KMS-11 (cell line): Measurements from ENCODE around the gene PPP1R1C.

Experiments used
- H2AFZ ChIP-seq: fragments of 200-600 bp; sonication (generic); 2 replicates; pipeline ENCODE4 v1.6.1; 2016; ENCODE audit warnings: antibody characterized with exemption, mixed run types, low read depth
- H3K27ac ChIP-seq: fragments of 200-600 bp; sonication (generic); 2 replicates; pipeline ENCODE4 v1.6.1; 2016; ENCODE audit warnings: mild to moderate bottlenecking, mixed run types
- H3K27me3 ChIP-seq: fragments of 200-600 bp; sonication (generic); 2 replicates; pipeline ENCODE4 v1.6.1; 2017; ENCODE audit warnings: mild to moderate bottlenecking, low read depth, mixed run types, moderate library complexity; ENCODE audit not compliant: insufficient read depth
- H3K36me3 ChIP-seq: fragments of 200-600 bp; sonication (generic); 2 replicates; pipeline ENCODE4 v1.6.1; 2017; ENCODE audit warnings: mild to moderate bottlenecking, mixed run types; ENCODE audit not compliant: insufficient read depth
- H3K4me1 ChIP-seq: fragments of 200-600 bp; sonication (generic); 2 replicates; pipeline ENCODE4 v1.6.1; 2016; ENCODE audit warnings: mild to moderate bottlenecking, low read depth, mixed run types; ENCODE audit not compliant: poor library complexity, severe bottlenecking
- H3K4me2 ChIP-seq: fragments of 200-600 bp; sonication (generic); 2 replicates; pipeline ENCODE4 v1.7.0; 2016; ENCODE audit warnings: mild to moderate bottlenecking, mixed run types
- H3K4me3 ChIP-seq: fragments of 200-600 bp; sonication (generic); IDR thresholded peaks from 2 replicates; pipeline ENCODE4 v1.6.1; 2017; ENCODE audit warnings: low read depth, low read length, mixed read lengths; ENCODE audit not compliant: insufficient read depth
- H3K79me2 ChIP-seq: fragments of 200-600 bp; sonication (generic); 2 replicates; pipeline ENCODE4 v1.6.1; 2016; ENCODE audit warnings: low read depth, mixed run types; ENCODE audit not compliant: insufficient read depth
- H3K9ac ChIP-seq: fragments of 200-600 bp; sonication (generic); 2 replicates; pipeline ENCODE4 v1.6.1; 2016; ENCODE audit warnings: mild to moderate bottlenecking, mixed run types
- H4K20me1 ChIP-seq: fragments of 200-600 bp; sonication (generic); 2 replicates; pipeline ENCODE4 v1.6.1; 2016; ENCODE audit warnings: mild to moderate bottlenecking, mixed run types; ENCODE audit not compliant: insufficient read depth
- CTCF ChIP-seq: fragments of 200-600 bp; sonication (generic); conservative IDR thresholded peaks from 2 replicates; pipeline ENCODE4 v1.6.1; 2017; ENCODE audit warnings: low read depth, mild to moderate bottlenecking, antibody characterized with exemption, low read length, moderate library complexity, mixed read lengths

PPP1R1C gene

GRCh38 chr2:182098648-182099047 lies 113.0 kb downstream of the PPP1R1C start:
- Histone ChIP-seq H3K27ac (no peak overlapping the region), H3K4me2 (no peak overlapping the region), H3K27me3 (no peaks in the 10 kb centered on the region), H3K9ac (no peak overlapping the region), H3K4me3 (no peak overlapping the region), H3K36me3 (no peaks in the 10 kb centered on the region), H2AFZ (no peak overlapping the region), H4K20me1 (no peaks in the 10 kb centered on the region), H3K4me1 (no peaks in the 10 kb centered on the region), H3K79me2 (no peaks in the 10 kb centered on the region)
- no peak for TF ChIP-seq CTCF

GRCh38 chr2:182101263-182101662 lies 115.6 kb downstream of the PPP1R1C start:
- no peak overlapping the region for H2AFZ ChIP-seq
- no peak overlapping the region for H3K27ac ChIP-seq
- no peak overlapping the region for H3K9ac ChIP-seq
- no peaks in the 10 kb centered on the region for H3K36me3 ChIP-seq
- H3K4me2 ChIP-seq = no peak overlapping the region
- H3K79me2 ChIP-seq = no peaks in the 10 kb centered on the region
- H3K4me3 ChIP-seq = no peak overlapping the region
- H3K4me1 ChIP-seq = no peaks in the 10 kb centered on the region
- peak; percentile 38 for TF ChIP-seq CTCF
- H3K27me3 ChIP-seq = no peaks in the 10 kb centered on the region
- H4K20me1 ChIP-seq = no peaks in the 10 kb centered on the region

- Histone ChIP-seq H3K4me2 (no peak overlapping the region), H2AFZ (no peak overlapping the region), H3K27me3 (no peaks in the 10 kb centered on the region), H3K79me2 (no peaks in the 10 kb centered on the region), H3K4me1 (no peaks in the 10 kb centered on the region), H3K9ac (no peak overlapping the region), H3K4me3 (no peak overlapping the region), H4K20me1 (no peaks in the 10 kb centered on the region), H3K36me3 (no peaks in the 10 kb centered on the region), H3K27ac (no peak overlapping the region)
- TF ChIP-seq CTCF = no peak
Observed at GRCh38 chr2:182103526-182103925, 117.9 kb downstream of the PPP1R1C start.

GRCh38 chr2:182110347-182110746 lies 124.7 kb downstream of the PPP1R1C start:
- no peak for TF ChIP-seq CTCF
- Histone ChIP-seq H4K20me1 (no peaks in the 10 kb centered on the region), H3K27ac (no peak overlapping the region), H3K79me2 (no peaks in the 10 kb centered on the region), H3K4me2 (no peak overlapping the region), H2AFZ (no peak overlapping the region), H3K36me3 (no peaks in the 10 kb centered on the region), H3K9ac (no peak overlapping the region), H3K4me1 (no peaks in the 10 kb centered on the region), H3K27me3 (no peaks in the 10 kb centered on the region), H3K4me3 (no peak overlapping the region)
